Right lobe of liver (tissue), 6 donors: ENCODE results near the gene PPP6R1. TPM values are rescaled to one million over a fixed set of nuclear protein-coding genes. Genes with fewer than 3 reads are reported as not detected.
A peak's percentile ranks its signal among the peaks of the same experiment; 100 is the strongest.

Experiments
- ATAC-seq, 4 donors: fragments of 200-7000 bp; cut with Tn5 transposase; one replicate each; pipeline ENCODE4 v1.9.1; 2020; ENCODE audit warnings: mild to moderate bottlenecking in 4 of 4, moderate library complexity in 4 of 4
- DNase-seq, 3 donors: peaks; one replicate each; pipeline ENCODE4 v3.0.0-alpha.2; 2020
- H3K27ac ChIP-seq, 3 donors: fragments of 200-600 bp; one replicate each; pipeline ENCODE4 v1.8.0; 2022
- H3K27me3 ChIP-seq, 2 donors: fragments of 200-600 bp; one replicate each; pipeline ENCODE4 v1.8.0; 2022
- H3K36me3 ChIP-seq, 4 donors: fragments of 200-600 bp; sonication (generic) in 1 of 4; one replicate each; pipeline versions ENCODE4 v1.5.1 to v1.8.0; 2017 to 2022; ENCODE audit warnings: control low read depth in 1 of 4
- H3K4me1 ChIP-seq, 4 donors: fragments of 200-600 bp; sonication (generic) in 1 of 4; one replicate each; pipeline versions ENCODE4 v1.5.1 to v1.8.0; 2017 to 2022; ENCODE audit warnings: control low read depth in 1 of 4
- H3K4me3 ChIP-seq, 3 donors: fragments of 200-600 bp; one replicate each; pipeline ENCODE4 v1.8.0; 2022
- H3K9me3 ChIP-seq, 4 donors: fragments of 200-600 bp; sonication (generic) in 1 of 4; one replicate each; pipeline versions ENCODE4 v1.5.1 to v1.8.0; 2017 to 2022; ENCODE audit warnings: control low read depth in 1 of 4
- CTCF ChIP-seq, 4 donors: fragments of 200-600 bp in 3 of 4; fragments of 450-650 bp in 1 of 4; IDR thresholded peaks; one replicate each; pipeline versions ENCODE4 v1.5.1 to v1.8.0; 2016 to 2022; ENCODE audit warnings: antibody characterized with exemption in 4 of 4, mild to moderate bottlenecking in 2 of 4
- POLR2A ChIP-seq: fragments of 450-650 bp; IDR thresholded peaks from one replicate; pipeline ENCODE4 v1.6.1; 2017; ENCODE audit warnings: antibody characterized with exemption, mild to moderate bottlenecking
- WGBS: methylation state at CpG from one replicate; pipeline ENCODE4 v1.1.6; 2018; ENCODE audit warnings: low coverage, low lambda C conversion rate; ENCODE audit not compliant: insufficient coverage; ENCODE audit errors: missing lambda C conversion rate; 5-methylcytosine and 5-hydroxymethylcytosine counted together
- intact Hi-C, 2 donors: fragments of 100-400 bp; cut with DNase I; formaldehyde crosslinking; loops; one replicate each; pipeline versions ENCODE4 v1.11.2 to v1.14.1; 2022
- total RNA-seq, 6 experiments: library from RNA; depleted of rRNA in 2 of 6; stranded (reverse); fragments of >200 nt in 2 of 6; fragmentation: NEBNext Ultra II Directional in 3 of 6; extraction: Animal tissue kit (Norgen Biotek cat#: 25700) in 3 of 6; gene quantifications; one replicate each; pipeline versions ENCODE4 v1.1.0 to v1.2.4, GENCODE V29; 2016 to 2023
- donor health status: DM: no; HTN: yes; CAD: no.
- donor health status: DM: no; HTN: no; CAD: no.
- donor health status: DM: no; HTN: no; CAD: no.
- donor health status: DM: no; HTN: yes; CAD: no.
- donor health status: DM: no; HTN: yes; CAD: no.

The PPP6R1 gene
- total RNA-seq, 6 experiments from 2014 or later = 26.4 to 39.6 (median 30.2) TPM

DNA sequence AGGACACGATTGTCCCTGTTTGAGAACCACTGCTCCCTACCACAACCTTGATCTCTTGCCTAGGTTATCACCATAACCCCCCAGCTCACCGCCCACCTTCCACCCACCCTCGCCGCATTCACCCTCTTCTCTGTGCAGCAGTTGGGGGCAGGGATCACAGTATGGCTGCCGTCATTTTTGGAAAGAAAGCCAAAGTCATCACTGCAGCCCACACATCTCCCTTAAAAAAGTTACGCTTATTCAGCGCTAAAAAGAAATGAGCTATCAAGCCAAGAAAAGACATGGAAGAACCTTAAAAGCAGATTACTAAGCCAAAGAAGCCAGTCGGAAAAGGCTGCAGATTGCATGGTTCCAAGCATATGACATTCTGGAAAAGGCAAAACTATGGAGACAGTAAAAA, 10.5 kb upstream of the PPP6R1 start:
- intact Hi-C loops = no loop called here
- TF ChIP-seq CTCF (IDR thresholded peaks at IDR 0.05) (no peak), POLR2A (no peak)
- no peaks in the 10 kb centered on the region for H3K36me3 ChIP-seq

GRCh38 chr19:55266840-55267239, 8.0 kb upstream of the PPP6R1 start:
- H3K9me3 ChIP-seq = no peaks in the 10 kb centered on the region
- H3K36me3 ChIP-seq = no peaks in the 10 kb centered on the region
- 98% methylated on average over 4 of the region's 4 CpGs for WGBS
- ATAC-seq (no peak), DNase-seq (no peak)
- intact Hi-C loops = no loop called here
- TF ChIP-seq POLR2A (no peak), CTCF (IDR thresholded peaks at IDR 0.05) (no peak)
- H3K27me3 ChIP-seq = no peaks in the 10 kb centered on the region
- no peaks in the 10 kb centered on the region for H3K4me1 ChIP-seq
- H3K27ac ChIP-seq = no peak overlapping the region
- H3K4me3 ChIP-seq = no peak overlapping the region

More for the DNA sequence above, 10.5 kb upstream of the PPP6R1 start:
- no peaks in the 10 kb centered on the region for H3K4me1 ChIP-seq
- no peaks in the 10 kb centered on the region for H3K27me3 ChIP-seq
- H3K4me3 ChIP-seq = no peak overlapping the region
- H3K9me3 ChIP-seq = no peaks in the 10 kb centered on the region
- DNase-seq (no peak), ATAC-seq (no peak)
- 90% methylated on average over 7 of the region's 8 CpGs for WGBS
- H3K27ac ChIP-seq = no peak overlapping the region

DNA sequence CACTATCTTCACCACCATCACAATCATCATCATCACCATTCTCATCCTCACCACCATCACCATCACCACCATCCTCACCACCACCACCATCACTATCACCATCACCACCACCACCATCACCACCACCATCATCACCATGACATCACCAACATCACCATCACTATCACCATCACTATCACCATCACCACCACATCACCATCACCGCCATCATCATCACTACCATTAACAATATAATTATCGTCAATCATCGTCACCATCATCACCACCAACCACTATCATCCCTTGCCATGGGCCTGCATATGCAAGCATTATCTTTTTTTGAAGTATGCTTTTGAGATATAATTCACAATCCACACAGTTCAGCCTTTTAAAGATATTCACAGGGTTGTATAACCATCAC, 7.6 kb upstream of the PPP6R1 start:
- ATAC-seq (no peak), DNase-seq (no peak)
- 90% methylated on average over 3 of the region's 3 CpGs for WGBS
- H3K36me3 ChIP-seq = no peaks in the 10 kb centered on the region
- no peak overlapping the region for H3K27ac ChIP-seq
- no peaks in the 10 kb centered on the region for H3K27me3 ChIP-seq
- intact Hi-C loops = no loop called here
- TF ChIP-seq POLR2A (no peak), CTCF (IDR thresholded peaks at IDR 0.05) (no peak)
- no peaks in the 10 kb centered on the region for H3K4me1 ChIP-seq
- no peaks in the 10 kb centered on the region for H3K9me3 ChIP-seq
- no peak overlapping the region for H3K4me3 ChIP-seq

GRCh38 chr19:55265723-55266386, 7.0 kb upstream of the PPP6R1 start:
- H3K4me1 ChIP-seq = no peaks in the 10 kb centered on the region
- intact Hi-C loops = no loop called here
- H3K36me3 ChIP-seq = no peaks in the 10 kb centered on the region
- DNase-seq (no peak), ATAC-seq (peak in 1 of 4 donors; percentile 27)
- no peak for TF ChIP-seq POLR2A
- TF ChIP-seq CTCF (IDR thresholded peaks at IDR 0.05) = no peak
- H3K4me3 ChIP-seq = no peak overlapping the region
- H3K9me3 ChIP-seq = no peaks in the 10 kb centered on the region
- no peaks in the 10 kb centered on the region for H3K27me3 ChIP-seq
- H3K27ac ChIP-seq = no peak overlapping the region
- 71% methylated on average over 4 of the region's 12 CpGs for WGBS

DNA sequence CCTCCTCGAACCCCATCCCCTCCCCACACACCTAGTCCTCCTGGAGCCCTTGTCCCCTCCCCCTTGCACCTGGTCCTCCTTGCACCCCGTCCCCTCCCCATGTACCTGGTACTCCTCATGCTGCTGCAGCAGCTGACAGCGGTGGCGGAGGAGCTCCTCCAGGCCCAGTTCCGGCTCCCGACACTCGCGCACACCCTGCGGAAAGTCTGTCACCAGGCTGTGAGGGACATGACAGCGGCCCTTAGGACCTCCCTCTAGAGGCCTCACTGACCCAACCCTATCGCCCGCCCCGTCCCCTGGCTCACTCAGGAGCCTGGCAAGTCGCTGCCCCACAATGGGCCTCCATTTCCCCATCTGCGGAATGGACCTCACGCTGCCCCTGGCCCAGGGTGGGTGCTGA, 6.4 kb upstream of the PPP6R1 start:
- ATAC-seq (no peak), DNase-seq (no peak)
- no peak overlapping the region for H3K27ac ChIP-seq
- no peaks in the 10 kb centered on the region for H3K4me1 ChIP-seq
- H3K36me3 ChIP-seq = no peaks in the 10 kb centered on the region
- no peak for TF ChIP-seq POLR2A
- TF ChIP-seq CTCF (IDR thresholded peaks at IDR 0.05) = no peak
- no peaks in the 10 kb centered on the region for H3K27me3 ChIP-seq
- H3K9me3 ChIP-seq = no peaks in the 10 kb centered on the region
- intact Hi-C loops = no loop called here
- WGBS = 96% methylated on average over 9 of the region's 16 CpGs
- no peak overlapping the region for H3K4me3 ChIP-seq
